ENCODE results near the gene ETFA.

- no peak for TF ChIP-seq EZH2phosphoT487 (IDR thresholded peaks at IDR 0.05; ENCODE audit: low read depth, severe bottlenecking, unreplicated experiment)
- TF ChIP-seq, protein P1, sequence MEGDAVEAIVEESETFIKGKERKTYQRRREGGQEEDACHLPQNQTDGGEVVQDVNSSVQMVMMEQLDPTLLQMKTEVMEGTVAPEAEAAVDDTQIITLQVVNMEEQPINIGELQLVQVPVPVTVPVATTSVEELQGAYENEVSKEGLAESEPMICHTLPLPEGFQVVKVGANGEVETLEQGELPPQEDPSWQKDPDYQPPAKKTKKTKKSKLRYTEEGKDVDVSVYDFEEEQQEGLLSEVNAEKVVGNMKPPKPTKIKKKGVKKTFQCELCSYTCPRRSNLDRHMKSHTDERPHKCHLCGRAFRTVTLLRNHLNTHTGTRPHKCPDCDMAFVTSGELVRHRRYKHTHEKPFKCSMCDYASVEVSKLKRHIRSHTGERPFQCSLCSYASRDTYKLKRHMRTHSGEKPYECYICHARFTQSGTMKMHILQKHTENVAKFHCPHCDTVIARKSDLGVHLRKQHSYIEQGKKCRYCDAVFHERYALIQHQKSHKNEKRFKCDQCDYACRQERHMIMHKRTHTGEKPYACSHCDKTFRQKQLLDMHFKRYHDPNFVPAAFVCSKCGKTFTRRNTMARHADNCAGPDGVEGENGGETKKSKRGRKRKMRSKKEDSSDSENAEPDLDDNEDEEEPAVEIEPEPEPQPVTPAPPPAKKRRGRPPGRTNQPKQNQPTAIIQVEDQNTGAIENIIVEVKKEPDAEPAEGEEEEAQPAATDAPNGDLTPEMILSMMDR (IDR thresholded peaks at IDR 0.05; ENCODE audit: poor library complexity), result no peak
- no peak for TF ChIP-seq EZH2 (IDR thresholded peaks at IDR 0.05; ENCODE audit: borderline replicate concordance)
These were observed 95.6 kb downstream of the ETFA start for GRCh38 chr15:76215634-76216033.

Measured in hepatocyte (in vitro differentiated cells).